Thymus (tissue), 11 donors: Measurements from ENCODE around the gene RAMP3. TPM values are rescaled to one million over a fixed set of nuclear protein-coding genes. Genes with fewer than 3 reads are reported as not detected.
"Not testable (repeated sequence)": the region's sequence is repeated elsewhere in the genome, so short reads cannot be mapped to it uniquely, and the experiment has no call there.

Source experiments
- DNase-seq, 9 donors: peaks; one replicate each; pipeline ENCODE4 v3.0.0-alpha.2; 2013; ENCODE audit warnings: low spot score in 9 of 9, low read depth in 6 of 9, missing footprints in 1 of 9
- H3K27ac ChIP-seq, 2 donors: one replicate each; pipeline ENCODE4 v1.5.1; 2013; ENCODE audit warnings: control low read depth in 1 of 2, low read depth in 1 of 2, low read length in 1 of 2, mild to moderate bottlenecking in 1 of 2, moderate library complexity in 1 of 2
- H3K27me3 ChIP-seq, 2 donors: one replicate each; pipeline ENCODE4 v1.5.1; 2013; ENCODE audit warnings: low read length in 1 of 2; ENCODE audit not compliant: control insufficient read depth in 2 of 2, insufficient read depth in 1 of 2
- H3K36me3 ChIP-seq, 2 donors: one replicate each; pipeline ENCODE4 v1.5.1; 2013; ENCODE audit warnings: low read length in 1 of 2, mild to moderate bottlenecking in 1 of 2, moderate library complexity in 1 of 2; ENCODE audit not compliant: control insufficient read depth in 2 of 2, insufficient read depth in 2 of 2
- H3K4me1 ChIP-seq, 2 donors: one replicate each; pipeline ENCODE4 v1.5.1; 2013; ENCODE audit warnings: low read length in 2 of 2; ENCODE audit not compliant: control insufficient read depth in 2 of 2, insufficient read depth in 2 of 2
- H3K4me3 ChIP-seq, 2 donors: one replicate each; pipeline ENCODE4 v1.5.1; 2013; ENCODE audit warnings: low read length in 2 of 2, control low read depth in 1 of 2, mild to moderate bottlenecking in 1 of 2
- H3K9me3 ChIP-seq, 2 donors: one replicate each; pipeline ENCODE4 v1.5.1; 2013; ENCODE audit warnings: low read length in 1 of 2, mild to moderate bottlenecking in 1 of 2; ENCODE audit not compliant: control insufficient read depth in 2 of 2, insufficient read depth in 1 of 2
- WGBS: extraction: QIAGEN DNeasy Blood & Tissue Kit; methylation state at CpG from one replicate; pipeline ENCODE4 v1.1.7; 2013; 5-methylcytosine and 5-hydroxymethylcytosine counted together
- polyA plus RNA-seq: library from polyadenylated mRNA; stranded (reverse); fragments of 200-250 nt; gene quantifications from one replicate; pipeline ENCODE4 v1.2.3, GENCODE V29; 2013
- total RNA-seq: library from RNA; stranded (reverse); fragments of 120-200 nt; gene quantifications from one replicate; pipeline ENCODE4 v1.2.4, GENCODE V29; 2013
- donor health status: healthy.

The RAMP3 gene
- total and polyA plus RNA-seq, 2 donors, result 5.2 to 23.8 TPM

GRCh38 chr7:45150199-45150598, 7.4 kb upstream of the RAMP3 start:
- no peak overlapping the region for H3K27ac ChIP-seq
- WGBS, result 94% methylated on average over 11 of the region's 11 CpGs
- peaks cover 0 to 19% of the 10 kb centered on the region in 2 donors for H3K27me3 ChIP-seq
- no peaks in the 10 kb centered on the region for H3K36me3 ChIP-seq
- no peak overlapping the region for H3K4me3 ChIP-seq
- no peak for DNase-seq
- no peaks in the 10 kb centered on the region for H3K9me3 ChIP-seq
- peaks cover 0 to 3% of the 10 kb centered on the region in 2 donors for H3K4me1 ChIP-seq

- Histone ChIP-seq H3K9me3 (no peaks in the 10 kb centered on the region), H3K27ac (no peak overlapping the region), H3K4me3 (no peak overlapping the region), H3K4me1 (peaks cover 0 to 3% of the 10 kb centered on the region in 2 donors), H3K27me3 (peaks cover 0 to 24% of the 10 kb centered on the region in 2 donors), H3K36me3 (no peaks in the 10 kb centered on the region)
- no peak for DNase-seq
- 94% methylated on average over 9 of the region's 9 CpGs for WGBS
These were observed 6.4 kb upstream of the RAMP3 start for GRCh38 chr7:45151131-45151684.

GRCh38 chr7:45151967-45152366, 5.6 kb upstream of the RAMP3 start:
- 77% methylated on average over 3 of the region's 3 CpGs for WGBS

DNA sequence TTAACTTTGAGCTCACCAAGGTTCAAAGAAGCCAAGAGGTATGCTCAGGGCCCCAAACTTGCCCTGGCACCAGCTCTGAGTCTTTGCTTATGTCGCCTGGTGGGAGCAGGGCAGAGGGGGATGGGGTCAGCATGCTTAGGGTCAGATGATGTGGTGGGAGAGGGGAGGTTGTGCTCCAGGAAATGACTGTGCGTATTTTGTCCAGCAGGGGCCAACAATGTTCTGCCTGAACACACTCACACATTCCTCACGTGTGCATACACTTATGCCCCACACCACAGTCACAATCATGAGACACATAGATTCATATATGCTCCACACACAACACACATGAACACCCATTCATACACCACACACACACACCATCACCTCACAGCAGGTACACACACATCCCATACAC, 4.4 kb upstream of the RAMP3 start:
- Histone ChIP-seq H3K27ac (no peak overlapping the region), H3K4me3 (no peak overlapping the region), H3K9me3 (no peaks in the 10 kb centered on the region), H3K27me3 (peaks cover 17 to 35% of the 10 kb centered on the region in 2 donors), H3K4me1 (peaks cover 0 to 3% of the 10 kb centered on the region in 2 donors), H3K36me3 (no peaks in the 10 kb centered on the region)
- no peak for DNase-seq
- WGBS, result 55% methylated on average over 3 of the region's 3 CpGs

More at GRCh38 chr7:45151967-45152366, 5.6 kb upstream of the RAMP3 start:
- H3K27ac ChIP-seq, result no peak overlapping the region
- peaks cover 0 to 3% of the 10 kb centered on the region in 2 donors for H3K4me1 ChIP-seq
- H3K4me3 ChIP-seq, result no peak overlapping the region
- no peaks in the 10 kb centered on the region for H3K36me3 ChIP-seq
- peaks cover 4 to 31% of the 10 kb centered on the region in 2 donors for H3K27me3 ChIP-seq
- no peaks in the 10 kb centered on the region for H3K9me3 ChIP-seq
- DNase-seq, result no peak

- H3K4me3 ChIP-seq, H3K4me1 ChIP-seq, H3K36me3 ChIP-seq, DNase-seq, H3K9me3 ChIP-seq, H3K27ac ChIP-seq: not testable (repeated sequence)
- 96% methylated on average over 8 of the region's 8 CpGs for WGBS
- peaks cover 19 to 38% of the 10 kb centered on the region in 2 donors for H3K27me3 ChIP-seq
These were observed 3.7 kb upstream of the RAMP3 start for GRCh38 chr7:45153861-45154260.

DNA sequence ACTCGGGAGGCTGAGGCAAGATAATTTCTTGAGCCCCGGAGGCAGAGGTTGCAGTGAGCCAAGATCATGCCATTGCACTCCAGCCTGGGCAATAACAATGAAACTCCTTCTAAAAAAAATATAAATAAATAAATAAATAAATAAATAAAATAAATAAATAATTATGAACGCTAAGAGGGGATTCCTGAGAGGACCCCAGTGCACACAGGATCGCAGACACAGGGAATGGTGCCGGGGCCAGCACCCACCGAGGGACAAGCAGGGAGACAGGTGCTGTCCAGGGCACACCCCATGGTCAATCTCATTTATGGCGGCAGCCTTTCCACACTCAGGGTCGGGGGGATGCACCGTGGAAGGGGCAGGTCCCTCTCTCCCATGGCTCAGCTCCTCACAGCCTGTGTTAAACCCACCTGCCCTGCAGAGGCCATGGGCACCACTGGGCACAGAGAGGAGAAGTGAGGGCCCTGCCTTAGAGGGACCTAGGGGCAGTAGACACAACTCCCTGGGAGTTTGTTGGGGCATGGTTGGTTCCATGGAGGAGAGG, 2.2 kb upstream of the RAMP3 start:
- Histone ChIP-seq H3K4me1 (peaks cover 0 to 3% of the 10 kb centered on the region in 2 donors), H3K36me3 (no peaks in the 10 kb centered on the region), H3K9me3 (no peaks in the 10 kb centered on the region), H3K27ac (no peak overlapping the region), H3K4me3 (no peak overlapping the region), H3K27me3 (peaks cover 19 to 46% of the 10 kb centered on the region in 2 donors)
- no peak for DNase-seq
- 98% methylated on average over 9 of the region's 9 CpGs for WGBS

DNA sequence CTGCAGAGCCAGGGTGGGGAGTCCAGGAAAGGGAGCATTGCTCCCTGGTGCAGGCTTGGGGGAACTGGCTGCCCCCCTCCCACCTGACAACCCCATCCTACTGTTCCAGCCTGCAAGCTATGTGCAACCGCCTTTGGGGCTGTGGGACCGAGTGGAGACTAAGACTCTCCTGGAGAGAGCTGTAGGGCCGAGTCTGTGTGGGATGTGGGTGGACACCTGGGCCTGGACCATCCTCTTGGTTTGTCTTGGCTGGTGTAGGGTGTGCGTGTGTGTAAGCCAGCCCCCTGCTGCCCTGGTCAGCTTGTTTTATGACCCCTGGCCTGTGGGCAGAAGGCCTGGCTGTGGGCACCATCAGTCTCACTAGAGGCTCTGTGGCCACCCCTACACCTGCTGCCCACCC, 1.6 kb upstream of the RAMP3 start:
- no peak overlapping the region for H3K27ac ChIP-seq
- no peaks in the 10 kb centered on the region for H3K36me3 ChIP-seq
- H3K27me3 ChIP-seq, result peaks cover 19 to 47% of the 10 kb centered on the region in 2 donors
- H3K4me3 ChIP-seq, result no peak overlapping the region
- 92% methylated on average over 4 of the region's 4 CpGs for WGBS
- DNase-seq, result no peak
- H3K9me3 ChIP-seq, result no peaks in the 10 kb centered on the region
- peaks cover 0 to 3% of the 10 kb centered on the region in 2 donors for H3K4me1 ChIP-seq

GRCh38 chr7:45156516-45157272, 897 bp upstream of the RAMP3 start:
- DNase-seq, result no peak
- Histone ChIP-seq H3K4me1 (peaks cover 0 to 3% of the 10 kb centered on the region in 2 donors), H3K4me3 (no peak overlapping the region), H3K27me3 (peaks cover 19 to 48% of the 10 kb centered on the region in 2 donors), H3K9me3 (no peaks in the 10 kb centered on the region), H3K27ac (no peak overlapping the region), H3K36me3 (no peaks in the 10 kb centered on the region)
- WGBS, result 93% methylated on average over 8 of the region's 8 CpGs

DNA sequence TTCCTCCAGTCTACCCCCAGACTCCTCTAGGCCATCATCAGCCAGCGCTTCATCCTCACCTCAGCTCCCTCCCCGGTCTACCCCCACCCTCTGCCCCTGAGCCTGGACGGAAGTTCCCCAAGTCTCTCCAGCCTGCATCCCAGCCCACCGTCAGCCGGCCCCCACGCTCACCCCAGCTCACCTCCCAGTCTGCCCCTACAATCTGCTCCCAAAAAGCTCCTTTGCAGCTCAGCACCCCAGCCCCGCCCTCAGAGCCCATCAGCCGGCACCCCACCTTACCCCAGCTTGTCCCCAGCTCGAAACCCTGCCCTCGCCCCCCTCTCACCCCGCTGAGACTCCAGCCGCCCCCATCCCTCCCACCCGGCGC, 322 bp upstream of the RAMP3 start:
- Histone ChIP-seq H3K27me3 (peaks cover 19 to 49% of the 10 kb centered on the region in 2 donors), H3K9me3 (no peaks in the 10 kb centered on the region), H3K27ac (no peak overlapping the region), H3K36me3 (no peaks in the 10 kb centered on the region), H3K4me1 (peaks cover 0 to 3% of the 10 kb centered on the region in 2 donors), H3K4me3 (no peak overlapping the region)
- WGBS, result 10% methylated on average over 14 of the region's 14 CpGs
- no peak for DNase-seq
